ENCODE results near the gene LTBP4. TPM values are rescaled to one million over a fixed set of nuclear protein-coding genes. Genes with fewer than 3 reads are reported as not detected.

LTBP4 gene
- total and polyA plus RNA-seq, 12 donors, result 15.3 to 272 (median 121) TPM

- Histone ChIP-seq H3K4me3 (peak overlapping the region in 1 of 4 donors; percentile 50), H3K27me3 (peaks cover 11% of the 10 kb centered on the region), H3K9me3 (replicated peaks in 1 of 3) (no peaks in the 10 kb centered on the region), H3K36me3 (replicated peaks in 1 of 2) (no peaks in the 10 kb centered on the region), H3K4me1 (replicated peaks in 1 of 2) (peaks cover 38 to 57% of the 10 kb centered on the region in 2 donors), H3K27ac (peak overlapping the region in 4 of 5 donors; percentile 2 to 86 (median 52))
- WGBS, 4 donors, result 53 to 63% (median 55%) methylated on average over 2 of the region's 2 CpGs
- DNase-seq, result no peak
- no peak for TF ChIP-seq POLR2A (IDR thresholded peaks at IDR 0.05)
- no peak for TF ChIP-seq CTCF (IDR thresholded peaks at IDR 0.05)
- intact Hi-C loops (cut with DNase I), result loop anchor here in 1 of 2 donors (5.0 kb wide), 1 partner anchor 61 kb away; no protein-coding TSS in a partner anchor
Observed at GRCh38 chr19:40603071-40603388, 1.9 kb downstream of the LTBP4 start.

GRCh38 chr19:40603389-40604170 is 2.4 kb downstream of the LTBP4 start:
- H3K36me3 ChIP-seq (replicated peaks in 1 of 2), result no peaks in the 10 kb centered on the region
- peak overlapping the region in 2 of 4 donors; percentile 30 to 50 for H3K4me3 ChIP-seq
- H3K9me3 ChIP-seq (replicated peaks in 1 of 3), result no peaks in the 10 kb centered on the region
- peaks cover 11% of the 10 kb centered on the region for H3K27me3 ChIP-seq
- DNase-seq, result peak; percentile 95 to 99 (median 98)
- intact Hi-C loops (cut with DNase I), result loop anchor here in 1 of 2 donors (5.0 kb wide), 1 partner anchor 61 kb away; no protein-coding TSS in a partner anchor
- H3K27ac ChIP-seq, result peak overlapping the region in 4 of 5 donors; percentile 2 to 86 (median 52)
- H3K4me1 ChIP-seq (replicated peaks in 1 of 2), result peaks cover 37 to 53% of the 10 kb centered on the region in 2 donors
- WGBS, 4 donors, result 1 to 2% (median 2%) methylated on average over 15 to 43 of the region's 43 CpGs
- peak in 1 of 2 donors; percentile 81 for TF ChIP-seq POLR2A (IDR thresholded peaks at IDR 0.05)
- TF ChIP-seq CTCF (IDR thresholded peaks at IDR 0.05), result no peak

GRCh38 chr19:40604171-40604646 is 3.0 kb downstream of the LTBP4 start:
- Histone ChIP-seq H3K27ac (peak overlapping the region in 2 of 5 donors; percentile 70 to 86), H3K4me3 (peak overlapping the region in 1 of 4 donors; percentile 50), H3K27me3 (peaks cover 8% of the 10 kb centered on the region), H3K9me3 (replicated peaks in 1 of 3) (no peaks in the 10 kb centered on the region), H3K36me3 (replicated peaks in 1 of 2) (no peaks in the 10 kb centered on the region), H3K4me1 (replicated peaks in 1 of 2) (peaks cover 37 to 54% of the 10 kb centered on the region in 2 donors)
- WGBS, 4 donors, result 2 to 8% (median 7%) methylated on average over 17 to 18 of the region's 18 CpGs
- DNase-seq, result no peak
- TF ChIP-seq CTCF (IDR thresholded peaks at IDR 0.05), result no peak
- TF ChIP-seq POLR2A (IDR thresholded peaks at IDR 0.05), result no peak
- intact Hi-C loops (cut with DNase I), result loop anchor here in 1 of 2 donors (5.0 kb wide), 1 partner anchor 62 kb away; no protein-coding TSS in a partner anchor

GRCh38 chr19:40604647-40605215 is 3.6 kb downstream of the LTBP4 start:
- intact Hi-C loops (cut with DNase I), result loop anchor here in 1 of 2 donors (5.0 kb wide), 1 partner anchor 62 kb away; no protein-coding TSS in a partner anchor
- DNase-seq, result peak in 1 of 7 donors; percentile 42
- WGBS, 4 donors, result 27 to 40% (median 33%) methylated on average over 11 to 29 of the region's 29 CpGs
- Histone ChIP-seq H3K9me3 (replicated peaks in 1 of 3) (no peaks in the 10 kb centered on the region), H3K4me3 (peak overlapping the region in 2 of 4 donors; percentile 44), H3K27ac (peak overlapping the region in 2 of 5 donors; percentile 75 to 86), H3K36me3 (replicated peaks in 1 of 2) (no peaks in the 10 kb centered on the region), H3K4me1 (replicated peaks in 1 of 2) (peaks cover 43 to 58% of the 10 kb centered on the region in 2 donors), H3K27me3 (peaks cover 6% of the 10 kb centered on the region)
- no peak for TF ChIP-seq CTCF (IDR thresholded peaks at IDR 0.05)
- TF ChIP-seq POLR2A (IDR thresholded peaks at IDR 0.05), result no peak
